ENCODE measurements around the gene PPP1R1B.

The PPP1R1B gene

GRCh38 chr17:39658760-39659159 is 32.0 kb downstream of the PPP1R1B start:
- no peak for DNase-seq

DNA sequence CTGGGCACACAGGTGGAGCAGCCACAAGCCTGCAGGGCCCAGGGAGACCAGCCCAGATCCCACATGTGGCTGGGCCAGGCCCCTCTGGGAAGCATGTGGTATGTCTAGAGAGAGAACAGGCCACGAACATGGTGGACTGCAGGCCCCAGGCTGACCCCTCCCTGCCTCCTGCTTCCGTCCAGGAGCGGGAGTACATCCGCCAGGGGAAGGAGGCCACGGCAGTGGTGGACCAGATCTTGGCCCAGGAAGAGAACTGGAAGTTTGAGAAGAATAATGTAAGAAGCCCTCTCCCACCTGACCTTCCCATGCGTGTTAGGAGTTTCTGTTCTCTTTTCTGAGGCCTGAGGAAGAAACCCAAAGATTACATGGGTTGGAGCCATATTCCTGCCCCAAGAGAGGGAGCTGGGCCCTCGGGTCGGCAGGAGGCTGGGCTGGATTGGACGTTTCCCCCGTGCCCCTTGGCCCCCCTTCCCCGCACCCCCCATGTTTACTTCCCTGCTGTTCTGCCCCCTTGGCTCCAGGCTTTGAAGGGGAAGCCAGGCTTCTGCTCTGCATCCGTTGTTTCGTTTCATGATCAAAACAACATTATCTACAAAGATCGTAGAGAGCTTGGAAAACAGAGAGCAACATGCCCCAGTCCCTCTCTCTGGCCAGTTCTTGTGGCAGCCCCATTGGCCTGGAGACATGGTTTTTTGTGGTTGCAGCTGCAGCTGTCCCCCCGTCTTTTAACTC is 32.7 kb downstream of the PPP1R1B start:
- DNase-seq = no peak

DNA sequence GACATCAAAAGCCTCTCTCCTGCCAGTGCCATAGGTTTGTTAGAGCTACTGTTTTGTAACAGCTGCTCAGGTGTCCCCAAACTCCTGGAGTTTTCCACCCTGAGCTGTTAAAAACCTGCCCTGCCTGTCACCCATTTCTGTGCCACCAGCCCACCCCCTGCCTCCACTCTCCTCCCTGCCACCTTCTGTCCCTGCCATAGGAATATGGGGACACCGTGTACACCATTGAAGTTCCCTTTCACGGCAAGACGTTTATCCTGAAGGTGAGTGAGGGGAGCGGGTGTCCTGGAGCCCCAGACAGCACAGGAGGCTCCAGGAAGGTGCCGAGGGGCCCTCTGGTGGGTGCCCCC is 33.2 kb downstream of the PPP1R1B start:
- DNase-seq = no peak

GRCh38 chr17:39660397-39661385 is 33.9 kb downstream of the PPP1R1B start:
- no peak for DNase-seq

DNA sequence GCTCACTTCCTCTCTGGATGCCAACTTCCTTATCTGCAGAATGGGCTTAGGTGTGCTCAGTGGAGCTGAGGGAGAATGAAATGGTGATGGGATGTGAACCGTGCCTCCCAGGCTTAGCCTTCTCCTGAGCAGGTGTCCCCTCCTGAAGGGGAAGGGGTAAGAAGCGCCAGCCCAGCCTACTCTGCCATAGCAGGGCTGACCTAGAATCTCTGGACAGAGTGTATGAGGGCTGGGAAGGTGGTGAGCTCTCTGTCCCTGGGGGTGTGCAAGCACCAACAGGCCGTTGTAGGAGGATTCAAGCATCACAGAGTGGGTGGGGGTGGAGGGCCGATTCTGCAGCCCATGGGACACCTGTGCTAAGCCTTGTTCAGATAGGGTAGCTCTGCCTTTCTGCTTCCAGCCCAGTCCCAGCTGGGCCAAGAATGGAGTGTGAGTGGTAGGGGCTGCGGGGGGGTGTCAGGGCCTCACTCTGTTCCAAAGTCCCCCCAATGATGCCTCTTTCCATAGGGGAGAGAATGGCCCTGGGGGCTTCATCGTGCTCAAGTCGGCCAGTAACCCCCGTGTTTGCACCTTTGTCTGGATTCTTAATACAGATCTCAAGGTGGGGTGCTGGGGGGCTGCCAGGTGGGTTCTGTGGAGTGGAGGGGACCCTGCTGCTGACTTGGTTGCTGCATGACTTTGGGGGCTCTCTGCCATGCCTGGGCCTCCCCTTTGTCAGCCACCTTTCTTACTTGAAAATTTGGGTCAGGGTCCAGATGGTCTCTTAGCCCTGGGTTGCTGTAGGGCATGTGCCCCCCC is 35.2 kb downstream of the PPP1R1B start:
- no peak for DNase-seq

DNA sequence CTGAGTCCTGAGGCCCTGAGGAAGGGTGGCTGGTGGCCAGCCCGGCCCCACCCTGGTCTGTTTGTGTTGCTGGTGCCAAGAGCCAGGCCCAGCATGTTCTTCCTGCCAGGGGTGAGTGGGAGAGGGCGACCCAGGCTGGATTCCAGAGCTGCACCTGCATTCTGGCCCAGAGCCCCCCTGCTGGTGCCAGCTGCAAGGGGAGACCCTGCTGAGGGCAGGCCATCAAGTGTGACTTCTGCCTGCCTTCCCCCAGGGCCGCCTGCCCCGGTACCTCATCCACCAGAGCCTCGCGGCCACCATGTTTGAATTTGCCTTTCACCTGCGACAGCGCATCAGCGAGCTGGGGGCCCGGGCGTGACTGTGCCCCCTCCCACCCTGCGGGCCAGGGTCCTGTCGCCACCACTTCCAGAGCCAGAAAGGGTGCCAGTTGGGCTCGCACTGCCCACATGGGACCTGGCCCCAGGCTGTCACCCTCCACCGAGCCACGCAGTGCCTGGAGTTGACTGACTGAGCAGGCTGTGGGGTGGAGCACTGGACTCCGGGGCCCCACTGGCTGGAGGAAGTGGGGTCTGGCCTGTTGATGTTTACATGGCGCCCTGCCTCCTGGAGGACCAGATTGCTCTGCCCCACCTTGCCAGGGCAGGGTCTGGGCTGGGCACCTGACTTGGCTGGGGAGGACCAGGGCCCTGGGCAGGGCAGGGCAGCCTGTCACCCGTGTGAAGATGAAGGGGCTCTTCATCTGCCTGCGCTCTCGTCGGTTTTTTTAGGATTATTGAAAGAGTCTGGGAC is 36.0 kb downstream of the PPP1R1B start:
- no peak for DNase-seq

- DNase-seq = no peak
Observed at GRCh38 chr17:39663340-39663687, 36.6 kb downstream of the PPP1R1B start.

- DNase-seq = no peak
Observed at GRCh38 chr17:39663688-39664580, 37.2 kb downstream of the PPP1R1B start.

DNA sequence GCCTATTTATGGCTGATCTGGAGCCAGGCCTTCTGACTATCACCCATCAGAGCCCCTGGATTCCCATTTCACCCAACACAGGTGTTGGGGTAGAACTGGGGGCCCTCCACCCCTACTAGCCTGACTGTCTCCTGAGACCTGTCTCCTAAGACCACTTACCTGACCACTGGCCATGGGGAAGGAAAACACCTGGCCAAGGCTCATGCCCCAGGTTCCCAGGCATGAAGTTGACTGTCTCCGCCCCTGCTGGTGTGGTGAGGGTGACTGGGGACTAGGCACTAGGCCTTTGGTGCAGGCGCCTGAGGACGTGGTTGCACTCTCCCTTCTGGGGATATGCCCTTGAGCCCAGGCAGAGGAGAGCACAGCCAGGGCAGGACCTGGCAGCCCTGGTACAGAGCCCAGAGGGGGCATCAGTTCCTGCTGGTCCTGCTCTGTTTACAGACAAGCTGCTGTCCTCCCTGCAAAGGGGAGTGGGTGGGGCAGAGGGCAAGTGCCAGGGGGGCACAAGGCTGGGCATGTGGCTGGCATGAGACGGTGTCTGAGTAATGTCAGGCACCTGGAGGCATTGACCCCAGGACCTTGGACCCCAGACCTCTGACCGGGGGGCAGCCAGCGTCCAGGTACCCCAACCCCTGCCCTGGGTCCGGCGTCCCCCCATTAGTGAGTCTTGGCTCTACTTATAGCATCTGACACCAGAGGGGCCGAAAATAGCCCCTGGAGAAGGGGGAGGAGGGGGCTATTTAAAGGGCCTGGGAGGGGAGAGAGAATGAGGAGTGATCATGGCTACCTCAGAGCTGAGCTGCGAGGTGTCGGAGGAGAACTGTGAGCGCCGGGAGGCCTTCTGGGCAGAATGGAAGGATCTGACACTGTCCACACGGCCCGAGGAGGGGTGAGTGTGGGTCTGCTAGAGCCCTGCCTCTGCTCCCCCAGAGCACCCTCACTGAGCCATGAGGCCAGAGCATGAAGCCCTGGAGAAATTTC is 38.1 kb downstream of the PPP1R1B start, which contains the start of gene TCAP:
TSS of gene TCAP (plus strand) at position 769 of the 981 bp plus-strand sequence. CDS start at position 780, 11 bp downstream.
- DNase-seq = no peak

DNA sequence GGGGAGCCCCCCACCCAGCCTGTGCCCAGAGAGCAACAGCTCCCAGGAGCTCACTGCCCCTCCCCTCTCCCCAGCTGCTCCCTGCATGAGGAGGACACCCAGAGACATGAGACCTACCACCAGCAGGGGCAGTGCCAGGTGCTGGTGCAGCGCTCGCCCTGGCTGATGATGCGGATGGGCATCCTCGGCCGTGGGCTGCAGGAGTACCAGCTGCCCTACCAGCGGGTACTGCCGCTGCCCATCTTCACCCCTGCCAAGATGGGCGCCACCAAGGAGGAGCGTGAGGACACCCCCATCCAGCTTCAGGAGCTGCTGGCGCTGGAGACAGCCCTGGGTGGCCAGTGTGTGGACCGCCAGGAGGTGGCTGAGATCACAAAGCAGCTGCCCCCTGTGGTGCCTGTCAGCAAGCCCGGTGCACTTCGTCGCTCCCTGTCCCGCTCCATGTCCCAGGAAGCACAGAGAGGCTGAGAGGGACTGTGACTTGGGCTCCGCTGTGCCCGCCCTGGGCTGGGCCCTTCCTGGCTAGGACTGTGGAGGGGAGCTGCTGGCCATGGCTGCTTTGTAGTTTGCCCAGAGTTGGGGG is 39.0 kb downstream of the PPP1R1B start:
- DNase-seq = peak; percentile 33

GRCh38 chr17:39666231-39666600 is 39.5 kb downstream of the PPP1R1B start:
- DNase-seq = no peak

GRCh38 chr17:39666601-39667261 is 40.0 kb downstream of the PPP1R1B start:
- DNase-seq = no peak

- DNase-seq = no peak
Observed at GRCh38 chr17:39667262-39667944, 40.7 kb downstream of the PPP1R1B start.

DNA sequence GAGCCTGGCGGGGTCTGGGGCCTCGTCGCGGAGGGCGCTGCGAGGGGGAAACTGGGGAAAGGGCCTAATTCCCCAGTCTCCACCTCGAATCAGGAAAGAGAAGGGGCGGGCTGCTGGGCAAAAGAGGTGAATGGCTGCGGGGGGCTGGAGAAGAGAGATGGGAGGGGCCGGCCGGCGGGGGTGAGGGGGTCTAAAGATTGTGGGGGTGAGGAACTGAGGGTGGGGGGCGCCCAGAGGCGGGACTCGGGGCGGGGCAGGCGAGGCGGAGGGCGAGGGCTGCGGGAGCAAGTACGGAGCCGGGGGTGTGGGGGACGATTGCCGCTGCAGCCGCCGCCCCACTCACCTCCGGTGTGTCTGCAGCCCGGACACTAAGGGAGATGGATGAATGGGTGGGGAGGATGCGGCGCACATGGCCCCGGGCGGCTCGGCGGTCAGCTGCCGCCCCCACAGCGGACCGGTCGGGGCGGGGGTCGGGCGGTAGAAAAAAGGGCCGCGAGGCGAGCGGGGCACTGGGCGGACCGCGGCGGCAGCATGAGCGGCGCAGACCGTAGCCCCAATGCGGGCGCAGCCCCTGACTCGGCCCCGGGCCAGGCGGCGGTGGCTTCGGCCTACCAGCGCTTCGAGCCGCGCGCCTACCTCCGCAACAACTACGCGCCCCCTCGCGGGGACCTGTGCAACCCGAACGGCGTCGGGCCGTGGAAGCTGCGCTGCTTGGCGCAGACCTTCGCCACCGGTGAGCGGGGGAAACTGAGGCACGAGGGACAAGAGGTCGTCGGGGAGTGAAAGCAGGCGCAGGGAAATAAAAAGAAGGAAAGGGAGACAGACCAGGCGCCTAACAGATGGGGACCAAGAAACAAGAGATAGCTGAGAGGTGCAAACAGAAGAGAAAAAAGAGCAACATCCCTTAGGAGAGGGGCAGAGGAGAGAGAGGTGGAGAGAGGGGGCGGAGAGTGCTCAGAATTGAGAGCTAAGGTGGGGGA is 41.5 kb downstream of the PPP1R1B start, which contains the start of gene PNMT:
TSS of gene PNMT (plus strand) at position 509 of the 980 bp plus-strand sequence. CDS start at position 532, 23 bp downstream.
- peak; percentile 66 for DNase-seq

DNA sequence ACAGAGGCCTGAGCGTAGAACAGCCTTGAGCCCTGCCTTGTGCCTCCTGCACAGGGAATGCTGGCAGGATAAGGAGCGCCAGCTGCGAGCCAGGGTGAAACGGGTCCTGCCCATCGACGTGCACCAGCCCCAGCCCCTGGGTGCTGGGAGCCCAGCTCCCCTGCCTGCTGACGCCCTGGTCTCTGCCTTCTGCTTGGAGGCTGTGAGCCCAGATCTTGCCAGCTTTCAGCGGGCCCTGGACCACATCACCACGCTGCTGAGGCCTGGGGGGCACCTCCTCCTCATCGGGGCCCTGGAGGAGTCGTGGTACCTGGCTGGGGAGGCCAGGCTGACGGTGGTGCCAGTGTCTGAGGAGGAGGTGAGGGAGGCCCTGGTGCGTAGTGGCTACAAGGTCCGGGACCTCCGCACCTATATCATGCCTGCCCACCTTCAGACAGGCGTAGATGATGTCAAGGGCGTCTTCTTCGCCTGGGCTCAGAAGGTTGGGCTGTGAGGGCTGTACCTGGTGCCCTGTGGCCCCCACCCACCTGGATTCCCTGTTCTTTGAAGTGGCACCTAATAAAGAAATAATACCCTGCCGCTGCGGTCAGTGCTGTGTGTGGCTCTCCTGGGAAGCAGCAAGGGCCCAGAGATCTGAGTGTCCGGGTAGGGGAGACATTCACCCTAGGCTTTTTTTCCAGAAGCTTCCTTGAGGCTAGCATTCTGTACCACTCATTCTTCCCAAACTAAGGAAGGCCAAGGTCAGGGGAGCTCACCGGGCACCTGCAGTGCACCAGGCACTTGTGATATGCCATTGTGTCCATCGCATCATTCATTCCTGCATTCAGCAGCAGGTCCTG is 43.4 kb downstream of the PPP1R1B start:
- DNase-seq = no peak

- no peak for DNase-seq
Observed at GRCh38 chr17:39670746-39671145, 44.0 kb downstream of the PPP1R1B start.

Measured in NCI-H1092 (cell line).